ENCODE results near the gene CHML.

- TF ChIP-seq ATF2 (IDR thresholded peaks at IDR 0.05; ENCODE audit: low read length) (no peak), RAD21 (IDR thresholded peaks at IDR 0.05; ENCODE audit: insufficient read depth, low read depth, low read length) (no peak)
- TF ChIP-seq, protein P1, sequence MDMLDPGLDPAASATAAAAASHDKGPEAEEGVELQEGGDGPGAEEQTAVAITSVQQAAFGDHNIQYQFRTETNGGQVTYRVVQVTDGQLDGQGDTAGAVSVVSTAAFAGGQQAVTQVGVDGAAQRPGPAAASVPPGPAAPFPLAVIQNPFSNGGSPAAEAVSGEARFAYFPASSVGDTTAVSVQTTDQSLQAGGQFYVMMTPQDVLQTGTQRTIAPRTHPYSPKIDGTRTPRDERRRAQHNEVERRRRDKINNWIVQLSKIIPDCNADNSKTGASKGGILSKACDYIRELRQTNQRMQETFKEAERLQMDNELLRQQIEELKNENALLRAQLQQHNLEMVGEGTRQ (IDR thresholded peaks at IDR 0.05; ENCODE audit: borderline replicate concordance, low read depth, low read length), result no peak
These were observed 2.0 kb downstream of the CHML start for GRCh38 chr1:241638099-241638682.

All from GM12878 (cell line).